Testis (tissue), 2 donors: ENCODE measurements around the gene SYT5.

Source experiments
- POLR2A ChIP-seq: fragments of 450-650 bp; IDR thresholded peaks from one replicate; pipeline ENCODE4 v1.6.1; 2017; ENCODE audit warnings: antibody characterized with exemption, mild to moderate bottlenecking, moderate library complexity
- TF ChIP-seq, protein P1 (sequence below), 3 experiments: fragments of 450-650 bp in 2 of 3; fragments of 200-600 bp in 1 of 3; sonication (generic) in 1 of 3; IDR thresholded peaks; one replicate each; pipeline ENCODE4 v1.5.1; 2016 to 2019; ENCODE audit warnings: antibody characterized with exemption in 3 of 3, mild to moderate bottlenecking in 2 of 3, moderate library complexity in 1 of 3

DNA sequence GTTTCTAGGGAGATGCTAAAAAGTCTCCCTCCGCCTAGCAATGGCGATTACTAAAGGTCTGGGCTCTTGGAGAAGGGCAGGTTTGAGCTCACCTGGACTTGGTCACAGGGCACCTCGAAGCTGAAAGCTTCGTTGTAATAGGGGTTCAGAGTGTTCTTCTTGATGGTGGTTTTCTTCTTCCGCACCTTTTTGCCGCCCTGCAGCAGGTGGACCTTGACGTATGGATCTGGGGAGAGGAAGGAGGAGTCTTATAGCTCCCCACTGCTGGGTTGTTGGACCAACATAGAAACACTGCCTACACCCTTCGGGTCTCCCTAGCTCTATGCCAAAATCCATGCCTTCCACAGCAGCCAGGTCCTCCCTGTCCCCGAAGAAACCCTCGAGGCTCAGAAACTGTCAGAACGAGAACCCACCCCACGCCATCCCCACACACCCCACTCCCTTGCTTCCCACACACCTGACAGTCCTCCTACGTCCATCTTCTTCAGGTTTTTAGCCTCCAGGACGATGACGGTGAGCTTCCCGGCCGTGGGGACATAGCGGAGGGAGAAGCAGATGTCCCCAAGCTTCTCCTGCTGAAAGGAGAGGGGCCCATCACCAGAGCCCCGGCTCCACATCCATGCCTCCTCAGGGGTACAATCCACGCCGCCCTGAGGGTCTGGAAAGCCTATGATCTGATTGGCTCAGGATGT is 5.5 kb downstream of the SYT5 start:
- TF ChIP-seq, protein P1, sequence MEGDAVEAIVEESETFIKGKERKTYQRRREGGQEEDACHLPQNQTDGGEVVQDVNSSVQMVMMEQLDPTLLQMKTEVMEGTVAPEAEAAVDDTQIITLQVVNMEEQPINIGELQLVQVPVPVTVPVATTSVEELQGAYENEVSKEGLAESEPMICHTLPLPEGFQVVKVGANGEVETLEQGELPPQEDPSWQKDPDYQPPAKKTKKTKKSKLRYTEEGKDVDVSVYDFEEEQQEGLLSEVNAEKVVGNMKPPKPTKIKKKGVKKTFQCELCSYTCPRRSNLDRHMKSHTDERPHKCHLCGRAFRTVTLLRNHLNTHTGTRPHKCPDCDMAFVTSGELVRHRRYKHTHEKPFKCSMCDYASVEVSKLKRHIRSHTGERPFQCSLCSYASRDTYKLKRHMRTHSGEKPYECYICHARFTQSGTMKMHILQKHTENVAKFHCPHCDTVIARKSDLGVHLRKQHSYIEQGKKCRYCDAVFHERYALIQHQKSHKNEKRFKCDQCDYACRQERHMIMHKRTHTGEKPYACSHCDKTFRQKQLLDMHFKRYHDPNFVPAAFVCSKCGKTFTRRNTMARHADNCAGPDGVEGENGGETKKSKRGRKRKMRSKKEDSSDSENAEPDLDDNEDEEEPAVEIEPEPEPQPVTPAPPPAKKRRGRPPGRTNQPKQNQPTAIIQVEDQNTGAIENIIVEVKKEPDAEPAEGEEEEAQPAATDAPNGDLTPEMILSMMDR (IDR thresholded peaks at IDR 0.05) = no peak
- TF ChIP-seq POLR2A = no peak
